Heart left ventricle (tissue), 16 donors: ENCODE measurements around the gene RGS16. TPM values are rescaled to one million over a fixed set of nuclear protein-coding genes. Genes with fewer than 3 reads are reported as not detected.
A peak's percentile ranks its signal among the peaks of the same experiment; 100 is the strongest.

ENCODE experiments used
- ATAC-seq, 4 donors: fragments of 200-7000 bp; cut with Tn5 transposase; one replicate each; pipeline ENCODE4 v1.9.1; 2020 to 2022; ENCODE audit warnings: moderate library complexity in 4 of 4, mild to moderate bottlenecking in 3 of 4, moderate number of reproducible peaks in 1 of 4
- DNase-seq, 5 donors: peaks; one replicate each; pipeline ENCODE4 v3.0.0-alpha.2; 2020
- H3K27ac ChIP-seq, 12 donors: fragments of 200-600 bp; sonication (generic) in 4 of 12; one replicate each; pipeline versions ENCODE4 v1.5.0 to v1.8.0; 2016 to 2022; ENCODE audit warnings: mild to moderate bottlenecking in 2 of 12
- H3K27me3 ChIP-seq, 9 donors: fragments of 200-600 bp; sonication (generic) in 2 of 9; one replicate each; pipeline versions ENCODE4 v1.5.1 to v1.8.0; 2016 to 2022; ENCODE audit warnings: mild to moderate bottlenecking in 3 of 9
- H3K36me3 ChIP-seq, 9 donors: fragments of 200-600 bp; sonication (generic) in 2 of 9; one replicate each; pipeline versions ENCODE4 v1.5.0 to v1.8.0; 2018 to 2022; ENCODE audit warnings: mild to moderate bottlenecking in 2 of 9
- H3K4me1 ChIP-seq, 12 donors: fragments of 200-600 bp; sonication (generic) in 4 of 12; one replicate each; pipeline versions ENCODE4 v1.5.0 to v1.8.0; 2016 to 2022; ENCODE audit warnings: mild to moderate bottlenecking in 3 of 12
- H3K4me3 ChIP-seq, 12 donors: fragments of 200-600 bp; sonication (generic) in 4 of 12; one replicate each; pipeline versions ENCODE4 v1.5.0 to v1.8.0; 2017 to 2022; ENCODE audit warnings: mild to moderate bottlenecking in 9 of 12, moderate library complexity in 4 of 12
- H3K9me3 ChIP-seq, 12 donors: fragments of 200-600 bp; sonication (generic) in 4 of 12; one replicate each; pipeline versions ENCODE4 v1.5.0 to v1.8.0; 2016 to 2022; ENCODE audit warnings: mild to moderate bottlenecking in 1 of 12
- CTCF ChIP-seq, 12 donors: fragments of 200-600 bp; sonication (generic) in 4 of 12; IDR thresholded peaks; one replicate each; pipeline versions ENCODE4 v1.5.0 to v1.8.0; 2018 to 2022; ENCODE audit warnings: antibody characterized with exemption in 12 of 12, mild to moderate bottlenecking in 5 of 12
- POLR2A ChIP-seq, 2 donors: fragments of 450-650 bp; IDR thresholded peaks; one replicate each; pipeline ENCODE4 v1.6.1; 2017; ENCODE audit warnings: antibody characterized with exemption in 2 of 2, mild to moderate bottlenecking in 2 of 2, moderate library complexity in 2 of 2
- WGBS, 4 donors: extraction: QIAGEN DNeasy Blood & Tissue Kit in 2 of 4; methylation state at CpG; one replicate each; pipeline versions ENCODE4 v1.1.5 to v1.1.7; 2013 to 2018; 5-methylcytosine and 5-hydroxymethylcytosine counted together
- intact Hi-C, 10 donors: fragments of 100-400 bp; cut with DNase I; formaldehyde crosslinking; loops; one replicate each; pipeline versions ENCODE4 v1.11.1 to v1.14.2; 2022
- polyA plus RNA-seq, 2 donors: library from polyadenylated mRNA; stranded (reverse); fragments of 200-250 nt; gene quantifications; one replicate each; pipeline ENCODE4 v1.2.3, GENCODE V29; 2013
- total RNA-seq, 9 donors: library from RNA; depleted of rRNA in 2 of 9; stranded (reverse); fragments of >200 nt in 2 of 9; fragmentation: NEBNext Ultra II Directional in 3 of 9; extraction: Animal tissue kit (Norgen Biotek cat#: 25700) in 3 of 9; gene quantifications; one replicate each; pipeline versions ENCODE4 v1.1.0 to v1.2.4, GENCODE V29; 2016 to 2023
- donor health status: ischemic (EF 13 %, LVEDD 7.1; RV severe dilation, severe dysfunction).
- donor health status: healthy with polysubstance abuse.
- donor health status: DM: no; HTN: yes; CAD: no.
- donor health status: DM: no; HTN: no; CAD: no.
- donor health status: ischemic (EF 25% LVEDD 6.9; RV normal size, moderate dysfunction).
- donor health status: ischemic (EF 25% LVEDD 5.7; RV mildly dilated, moderate dysfunction).
- donor health status: healthy.
- donor health status: DM: yes; HTN: yes; CAD: no.
- donor health status: ischemic (EF 35%, LVEDD 5.7; RV mildly dilated, moderate dysfunction).
- donor health status: nonischemic (EF 11% LVEDD 7.7; RV severe dilation, severe dysfunction).
- donor health status: DM: yes; HTN: yes; CAD: no.
- donor health status: PGD.
- donor health status: ischemic (EF 29% LVEDD 5.4; RV normal size, mild dysfunction).
- donor health status: nonischemic (EF 23%, LVEDD 6.1; RV moderate dilation, normal function).

RGS16 gene
- total and polyA plus RNA-seq, 11 donors: 0.75 to 9.3 (median 2.1) TPM

- H3K27ac ChIP-seq: no peak overlapping the region
- intact Hi-C loops: no loop called here
- TF ChIP-seq CTCF (IDR thresholded peaks at IDR 0.05) (no peak), POLR2A (IDR thresholded peaks at IDR 0.05) (no peak)
- H3K4me3 ChIP-seq: no peak overlapping the region
- no peaks in the 10 kb centered on the region for H3K36me3 ChIP-seq
- DNase-seq (no peak), ATAC-seq (no peak)
- peaks cover 7 to 44% (median 26%) of the 10 kb centered on the region in 12 donors for H3K4me1 ChIP-seq
- no peaks in the 10 kb centered on the region for H3K9me3 ChIP-seq
- WGBS, 4 donors: 83 to 91% (median 87%) methylated on average over 8 of the region's 8 CpGs
- peaks cover 0 to 6% (median 0%) of the 10 kb centered on the region in 9 donors for H3K27me3 ChIP-seq
Observed at GRCh38 chr1:182611787-182612186, 7.6 kb upstream of the RGS16 start.

- 73 to 100% (median 81%) methylated on average over 1 of the region's 1 CpG for WGBS, 4 donors
- no peaks in the 10 kb centered on the region for H3K9me3 ChIP-seq
- TF ChIP-seq POLR2A (IDR thresholded peaks at IDR 0.05) (no peak), CTCF (IDR thresholded peaks at IDR 0.05) (no peak)
- DNase-seq (no peak), ATAC-seq (no peak)
- H3K27ac ChIP-seq: peak overlapping the region in 1 of 12 donors; percentile 10
- no peaks in the 10 kb centered on the region for H3K36me3 ChIP-seq
- H3K4me1 ChIP-seq: peaks cover 7 to 42% (median 24%) of the 10 kb centered on the region in 12 donors
- no peak overlapping the region for H3K4me3 ChIP-seq
- H3K27me3 ChIP-seq: peaks cover 0 to 3% (median 0%) of the 10 kb centered on the region in 9 donors
- intact Hi-C loops: no loop called here
Observed at GRCh38 chr1:182611326-182611725, 7.1 kb upstream of the RGS16 start.

- intact Hi-C loops: no loop called here
- TF ChIP-seq POLR2A (IDR thresholded peaks at IDR 0.05) (no peak), CTCF (IDR thresholded peaks at IDR 0.05) (no peak)
- DNase-seq (peak in 1 of 5 donors; percentile 45), ATAC-seq (no peak)
- Histone ChIP-seq H3K27ac (peak overlapping the region in 1 of 12 donors; percentile 10), H3K36me3 (no peaks in the 10 kb centered on the region), H3K4me1 (peaks cover 6 to 35% (median 17%) of the 10 kb centered on the region in 12 donors), H3K27me3 (peaks cover 0 to 3% (median 0%) of the 10 kb centered on the region in 9 donors), H3K9me3 (no peaks in the 10 kb centered on the region), H3K4me3 (no peak overlapping the region)
- 72 to 83% (median 76%) methylated on average over 6 of the region's 6 CpGs for WGBS, 4 donors
Observed at GRCh38 chr1:182610606-182611194, 6.5 kb upstream of the RGS16 start.

GRCh38 chr1:182608845-182609610, 4.8 kb upstream of the RGS16 start:
- H3K4me1 ChIP-seq: peaks cover 0 to 27% (median 9%) of the 10 kb centered on the region in 12 donors
- no peak for DNase-seq
- no peak overlapping the region for H3K4me3 ChIP-seq
- intact Hi-C loops: no loop called here
- H3K27ac ChIP-seq: peak overlapping the region in 8 of 12 donors; percentile 11 to 67 (median 40)
- no peak for TF ChIP-seq CTCF (IDR thresholded peaks at IDR 0.05)
- TF ChIP-seq POLR2A (IDR thresholded peaks at IDR 0.05): no peak
- ATAC-seq: peak in 2 of 4 donors; percentile 19 to 32
- peaks cover 0 to 3% (median 0%) of the 10 kb centered on the region in 9 donors for H3K27me3 ChIP-seq
- H3K9me3 ChIP-seq: no peaks in the 10 kb centered on the region
- no peaks in the 10 kb centered on the region for H3K36me3 ChIP-seq
- 81 to 87% (median 83%) methylated on average over 9 of the region's 9 CpGs for WGBS, 4 donors
